Neuronal stem cell (in vitro differentiated cells): ENCODE measurements around the gene TLR9.

Experiments
- DNase-seq: peaks from one replicate; pipeline ENCODE4 v3.0.0-alpha.2; 2013; ENCODE audit warnings: low spot score
- H2AFZ ChIP-seq: one replicate; pipeline ENCODE4 v1.6.1; 2013; ENCODE audit warnings: mild to moderate bottlenecking, low read length, inconsistent platforms
- H2AK5ac ChIP-seq: 2 replicates; pipeline ENCODE4 v1.6.1; 2013; ENCODE audit warnings: low read depth, mild to moderate bottlenecking, inconsistent platforms, low read length, moderate library complexity, mixed read lengths
- H2BK120ac ChIP-seq: 2 replicates; pipeline ENCODE4 v1.6.1; 2013; ENCODE audit warnings: low read depth, mild to moderate bottlenecking, inconsistent platforms, low read length, moderate library complexity, mixed read lengths
- H2BK12ac ChIP-seq: one replicate; pipeline ENCODE4 v1.6.1; 2013; ENCODE audit warnings: low read length, inconsistent platforms
- H2BK15ac ChIP-seq: 2 replicates; pipeline ENCODE4 v1.6.1; 2013; ENCODE audit warnings: mild to moderate bottlenecking, low read length, inconsistent platforms, mixed read lengths
- H2BK5ac ChIP-seq: one replicate; pipeline ENCODE4 v1.6.1; 2013; ENCODE audit warnings: inconsistent platforms, mild to moderate bottlenecking, low read length, moderate library complexity
- H3K14ac ChIP-seq: one replicate; pipeline ENCODE4 v1.6.1; 2013; ENCODE audit warnings: low read length, inconsistent platforms
- H3K18ac ChIP-seq: 2 replicates; pipeline ENCODE4 v1.6.1; 2013; ENCODE audit warnings: low read length, inconsistent platforms
- H3K23ac ChIP-seq: 2 replicates; pipeline ENCODE4 v1.6.1; 2013; ENCODE audit warnings: low read depth, mild to moderate bottlenecking, mixed read lengths, low read length, inconsistent platforms; ENCODE audit not compliant: poor library complexity
- H3K27ac ChIP-seq: replicated peaks from 3 replicates; pipeline ENCODE4 v1.5.1; 2013; ENCODE audit warnings: low read length, inconsistent platforms
- H3K27me3 ChIP-seq, 3 experiments: 2 replicates each; pipeline ENCODE4 v1.6.1; 2013; ENCODE audit warnings: low read length in 3 of 3, mild to moderate bottlenecking in 2 of 3, inconsistent platforms in 1 of 3, low read depth in 1 of 3, mixed read lengths in 1 of 3, moderate library complexity in 1 of 3; ENCODE audit not compliant: control insufficient read depth in 3 of 3, insufficient read depth in 3 of 3
- H3K36me3 ChIP-seq, 2 donors: replicated peaks in 1 of 2; 2 replicates each; pipeline ENCODE4 v1.6.1; 2013; ENCODE audit warnings: low read length in 2 of 2; ENCODE audit not compliant: control insufficient read depth in 2 of 2, insufficient read depth in 2 of 2
- H3K4ac ChIP-seq: 2 replicates; pipeline ENCODE4 v1.6.1; 2013; ENCODE audit warnings: inconsistent platforms, mild to moderate bottlenecking, low read length, moderate library complexity
- H3K4me1 ChIP-seq, 2 donors: 1 replicate in 1 of 2; 2 replicates in 1 of 2; pipeline ENCODE4 v1.6.1; 2013; ENCODE audit warnings: low read length in 2 of 2, low read depth in 1 of 2; ENCODE audit not compliant: control insufficient read depth in 2 of 2, insufficient read depth in 1 of 2
- H3K4me2 ChIP-seq: one replicate; pipeline ENCODE4 v1.6.1; 2013; ENCODE audit warnings: mild to moderate bottlenecking, low read length, inconsistent platforms; ENCODE audit not compliant: insufficient read depth, poor library complexity, severe bottlenecking
- H3K4me3 ChIP-seq, 2 donors: 2 replicates each; pipeline ENCODE4 v1.5.1; 2013; ENCODE audit warnings: low read length in 2 of 2, mild to moderate bottlenecking in 2 of 2, inconsistent platforms in 1 of 2, moderate library complexity in 1 of 2
- H3K79me1 ChIP-seq: one replicate; pipeline ENCODE4 v1.6.1; 2013; ENCODE audit warnings: low read depth, mild to moderate bottlenecking, inconsistent platforms, low read length, moderate library complexity
- H3K9ac ChIP-seq: one replicate; pipeline ENCODE4 v1.6.1; 2013; ENCODE audit warnings: mild to moderate bottlenecking, low read depth, low read length, inconsistent platforms; ENCODE audit not compliant: poor library complexity
- H3K9me3 ChIP-seq, 2 donors: replicated peaks in 1 of 2; 2 replicates each; pipeline versions ENCODE3 to v1.6.1; 2013; ENCODE audit warnings: low read length in 2 of 2, mild to moderate bottlenecking in 2 of 2, inconsistent platforms in 1 of 2, low read depth in 1 of 2, mixed read lengths in 1 of 2, moderate library complexity in 1 of 2; ENCODE audit not compliant: control insufficient read depth in 2 of 2, insufficient read depth in 1 of 2
- H4K8ac ChIP-seq: one replicate; pipeline ENCODE4 v1.6.1; 2013; ENCODE audit warnings: low read depth, mild to moderate bottlenecking, inconsistent platforms, low read length, moderate library complexity
- H4K91ac ChIP-seq: one replicate; pipeline ENCODE4 v1.6.1; 2013; ENCODE audit warnings: low read length, low read depth, mild to moderate bottlenecking, inconsistent platforms; ENCODE audit not compliant: poor library complexity
- WGBS, 2 donors: extraction: QIAGEN DNeasy Blood & Tissue Kit; methylation state at CpG; one replicate each; pipeline ENCODE4 v1.1.7; 2013; ENCODE audit warnings: missing lambda C conversion rate in 2 of 2, mixed read lengths in 1 of 2; ENCODE audit not compliant: insufficient read length in 2 of 2, insufficient replicate concordance in 1 of 2; ENCODE audit errors: extremely low coverage in 2 of 2; 5-methylcytosine and 5-hydroxymethylcytosine counted together

TLR9 gene

DNA sequence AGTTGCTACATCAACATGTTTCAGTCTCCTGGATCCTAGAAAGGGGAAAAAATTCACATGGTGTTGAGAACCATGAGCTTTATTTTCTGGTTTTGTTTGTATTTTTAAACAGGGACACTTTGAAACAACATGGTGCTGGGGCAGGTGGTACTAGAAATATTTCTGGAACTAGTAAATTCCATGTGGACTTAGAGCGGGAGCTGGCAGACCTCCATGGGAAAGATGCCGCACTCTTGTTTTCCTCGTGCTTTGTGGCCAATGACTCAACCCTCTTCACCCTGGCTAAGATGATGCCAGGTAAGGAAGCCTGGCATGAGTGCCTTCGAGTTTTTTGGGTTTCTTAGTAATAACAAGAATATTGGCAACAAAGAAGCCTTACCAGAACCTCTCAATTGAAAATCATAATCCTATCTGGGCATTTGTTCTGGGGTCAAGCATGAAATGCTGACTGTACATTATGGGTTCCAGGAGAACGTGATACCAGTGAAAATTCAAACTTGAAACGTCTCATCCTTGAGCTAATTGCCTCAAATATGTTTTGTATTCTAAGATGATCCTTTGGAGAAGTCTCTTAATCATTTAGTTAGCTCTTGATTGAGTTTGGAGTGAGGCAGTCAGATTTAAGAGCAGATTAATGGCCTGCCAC is 19.6 kb downstream of the TLR9 start:
- no peak overlapping the region for H2AFZ ChIP-seq
- H2BK12ac ChIP-seq: no peak overlapping the region
- H3K18ac ChIP-seq: no peak overlapping the region
- no peak overlapping the region for H4K91ac ChIP-seq
- H2BK15ac ChIP-seq: no peak overlapping the region
- H3K4me1 ChIP-seq: no peaks in the 10 kb centered on the region
- no peak overlapping the region for H3K4me3 ChIP-seq
- DNase-seq: no peak
- peaks cover 2% of the 10 kb centered on the region for H3K79me1 ChIP-seq
- no peak overlapping the region for H3K23ac ChIP-seq
- H4K8ac ChIP-seq: no peak overlapping the region
- peaks cover 60 to 97% of the 10 kb centered on the region in 2 donors for H3K36me3 ChIP-seq
- H3K9ac ChIP-seq: no peak overlapping the region
- no peak overlapping the region for H3K4me2 ChIP-seq
- H3K14ac ChIP-seq: no peak overlapping the region
- H3K27ac ChIP-seq: no peak overlapping the region
- H3K4ac ChIP-seq: no peak overlapping the region
- no peaks in the 10 kb centered on the region for H3K27me3 ChIP-seq
- peaks cover 0 to 2% of the 10 kb centered on the region in 2 donors for H3K9me3 ChIP-seq
- WGBS, 2 donors: no CpG with 5 or more reads among the region's 6 CpGs
- H2BK5ac ChIP-seq: no peak overlapping the region
- no peak overlapping the region for H2BK120ac ChIP-seq
- no peak overlapping the region for H2AK5ac ChIP-seq

GRCh38 chr3:52204337-52205073 is 20.9 kb downstream of the TLR9 start:
- H4K8ac ChIP-seq: no peak overlapping the region
- H3K14ac ChIP-seq: no peak overlapping the region
- H3K79me1 ChIP-seq: peaks cover 2% of the 10 kb centered on the region
- H3K4ac ChIP-seq: no peak overlapping the region
- no peak overlapping the region for H2BK120ac ChIP-seq
- H3K4me3 ChIP-seq: no peak overlapping the region
- H3K23ac ChIP-seq: no peak overlapping the region
- no peak overlapping the region for H3K4me2 ChIP-seq
- no peaks in the 10 kb centered on the region for H3K27me3 ChIP-seq
- no peak overlapping the region for H3K27ac ChIP-seq
- H3K4me1 ChIP-seq: no peaks in the 10 kb centered on the region
- no peaks in the 10 kb centered on the region for H3K9me3 ChIP-seq
- H4K91ac ChIP-seq: no peak overlapping the region
- peaks cover 52 to 97% of the 10 kb centered on the region in 2 donors for H3K36me3 ChIP-seq
- H2BK15ac ChIP-seq: no peak overlapping the region
- no peak overlapping the region for H3K18ac ChIP-seq
- H3K9ac ChIP-seq: no peak overlapping the region
- no peak overlapping the region for H2BK5ac ChIP-seq
- no peak overlapping the region for H2BK12ac ChIP-seq
- no peak for DNase-seq
- no peak overlapping the region for H2AFZ ChIP-seq
- no peak overlapping the region for H2AK5ac ChIP-seq
- WGBS, 2 donors: no CpG with 5 or more reads among the region's 10 CpGs

DNA sequence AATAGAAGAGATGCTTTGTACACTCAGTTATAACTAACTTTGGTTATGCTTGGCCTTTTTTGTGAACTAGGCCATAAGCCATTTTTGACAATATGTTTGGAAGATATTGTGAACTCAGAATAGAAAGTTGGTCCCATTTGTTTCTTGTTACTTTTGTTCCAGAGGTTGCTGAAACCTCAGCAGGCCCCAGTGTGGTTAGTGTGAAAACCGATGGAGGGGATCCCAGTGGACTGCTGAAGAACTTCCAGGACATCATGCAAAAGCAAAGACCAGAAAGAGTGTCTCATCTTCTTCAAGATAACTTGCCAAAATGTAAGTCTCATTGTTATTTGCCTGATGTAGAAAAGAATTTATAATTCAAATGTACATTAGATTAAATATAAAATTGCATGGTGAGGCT is 21.7 kb downstream of the TLR9 start:
- Histone ChIP-seq H2AFZ (no peak overlapping the region), H2BK12ac (no peak overlapping the region), H3K79me1 (peaks cover 4% of the 10 kb centered on the region), H3K14ac (no peak overlapping the region), H3K36me3 (peaks cover 51 to 96% of the 10 kb centered on the region in 2 donors), H2BK120ac (no peak overlapping the region), H4K91ac (no peak overlapping the region), H3K4me1 (peaks cover 2 to 4% of the 10 kb centered on the region in 2 donors), H2BK15ac (no peak overlapping the region), H3K27me3 (no peaks in the 10 kb centered on the region), H3K4me3 (no peak overlapping the region), H4K8ac (no peak overlapping the region), H3K4me2 (no peak overlapping the region), H2AK5ac (no peak overlapping the region), H3K18ac (no peak overlapping the region), H3K9me3 (no peaks in the 10 kb centered on the region), H3K4ac (no peak overlapping the region), H3K9ac (no peak overlapping the region), H2BK5ac (no peak overlapping the region), H3K23ac (no peak overlapping the region), H3K27ac (no peak overlapping the region)
- DNase-seq: no peak
- no CpG with 5 or more reads among the region's 1 CpG for WGBS, 2 donors

- H3K27me3 ChIP-seq: no peaks in the 10 kb centered on the region
- no peak overlapping the region for H3K23ac ChIP-seq
- no peak overlapping the region for H3K14ac ChIP-seq
- no peak overlapping the region for H4K8ac ChIP-seq
- H3K9me3 ChIP-seq: no peaks in the 10 kb centered on the region
- H3K79me1 ChIP-seq: peaks cover 8% of the 10 kb centered on the region
- H2BK120ac ChIP-seq: no peak overlapping the region
- no peak overlapping the region for H2AK5ac ChIP-seq
- no peak overlapping the region for H3K4me3 ChIP-seq
- WGBS, 2 donors: no CpG with 5 or more reads among the region's 4 CpGs
- no peak overlapping the region for H2BK15ac ChIP-seq
- no peak for DNase-seq
- H2BK5ac ChIP-seq: no peak overlapping the region
- peak overlapping the region; percentile 73 for H3K9ac ChIP-seq
- no peak overlapping the region for H2BK12ac ChIP-seq
- peaks cover 4 to 6% of the 10 kb centered on the region in 2 donors for H3K4me1 ChIP-seq
- H3K4ac ChIP-seq: no peak overlapping the region
- no peak overlapping the region for H2AFZ ChIP-seq
- no peak overlapping the region for H3K27ac ChIP-seq
- H4K91ac ChIP-seq: no peak overlapping the region
- peaks cover 41 to 84% of the 10 kb centered on the region in 2 donors for H3K36me3 ChIP-seq
- no peak overlapping the region for H3K18ac ChIP-seq
- no peak overlapping the region for H3K4me2 ChIP-seq
These were observed 22.9 kb downstream of the TLR9 start for GRCh38 chr3:52202384-52203077.
